ENCODE measurements around the gene KRTAP12-2.

The KRTAP12-2 gene

GRCh38 chr21:44619886-44620285 lies 46.8 kb downstream of the KRTAP12-2 start:
- Histone ChIP-seq H3K27ac (ENCODE audit: insufficient read depth in 1 of 2, low read depth in 1 of 2, low read length in 2 of 2, poor library complexity in 1 of 2, severe bottlenecking in 2 of 2) (no peak overlapping the region), H3K4me1 (ENCODE audit: control extremely low read depth in 1 of 4, control insufficient read depth in 4 of 4, insufficient read depth in 4 of 4, low read length in 3 of 4) (no peaks in the 10 kb centered on the region), H3K36me3 (ENCODE audit: control insufficient read depth in 4 of 4, insufficient read depth in 4 of 4, low read length in 3 of 4) (no peaks in the 10 kb centered on the region), H3K4me3 (ENCODE audit: control insufficient read depth in 1 of 7, extremely low read depth in 1 of 7, insufficient read depth in 4 of 7, low read depth in 2 of 7, low read length in 6 of 7) (no peak overlapping the region), H3K9me3 (ENCODE audit: control extremely low read depth in 1 of 5, control insufficient read depth in 4 of 5, insufficient read depth in 2 of 5, low read depth in 1 of 5, low read length in 4 of 5) (peaks cover 6 to 40% (median 15%) of the 10 kb centered on the region in 5 experiments), H3K27me3 (replicated peaks in 2 of 5; ENCODE audit: control insufficient read depth in 4 of 5, insufficient read depth in 5 of 5, low read length in 4 of 5) (peaks cover 0 to 2% (median 0%) of the 10 kb centered on the region in 5 experiments)
- POLR2A ChIA-PET = no interaction called here
- WGBS (ENCODE audit: insufficient coverage) = 98% methylated on average over 5 of the region's 6 CpGs
- DNase-seq = no peak
- CTCF ChIA-PET = no interaction called here

- Histone ChIP-seq H3K36me3 (ENCODE audit: control insufficient read depth in 4 of 4, insufficient read depth in 4 of 4, low read length in 3 of 4) (no peaks in the 10 kb centered on the region), H3K27me3 (replicated peaks in 2 of 5; ENCODE audit: control insufficient read depth in 4 of 5, insufficient read depth in 5 of 5, low read length in 4 of 5) (peaks cover 0 to 2% (median 0%) of the 10 kb centered on the region in 5 experiments), H3K9me3 (ENCODE audit: control extremely low read depth in 1 of 5, control insufficient read depth in 4 of 5, insufficient read depth in 2 of 5, low read depth in 1 of 5, low read length in 4 of 5) (peaks cover 0 to 30% (median 11%) of the 10 kb centered on the region in 5 experiments), H3K4me1 (ENCODE audit: control extremely low read depth in 1 of 4, control insufficient read depth in 4 of 4, insufficient read depth in 4 of 4, low read length in 3 of 4) (no peaks in the 10 kb centered on the region), H3K4me3 (ENCODE audit: control insufficient read depth in 1 of 7, extremely low read depth in 1 of 7, insufficient read depth in 4 of 7, low read depth in 2 of 7, low read length in 6 of 7) (no peak overlapping the region), H3K27ac (ENCODE audit: insufficient read depth in 1 of 2, low read depth in 1 of 2, low read length in 2 of 2, poor library complexity in 1 of 2, severe bottlenecking in 2 of 2) (no peak overlapping the region)
- 100% methylated on average over 1 of the region's 3 CpGs for WGBS (ENCODE audit: insufficient coverage)
- ChIA-PET POLR2A (no interaction called here), CTCF (no interaction called here)
- DNase-seq = no peak
These were observed 47.8 kb downstream of the KRTAP12-2 start for GRCh38 chr21:44618909-44619308.

GRCh38 chr21:44618504-44618903 lies 48.2 kb downstream of the KRTAP12-2 start:
- Histone ChIP-seq H3K27ac (ENCODE audit: insufficient read depth in 1 of 2, low read depth in 1 of 2, low read length in 2 of 2, poor library complexity in 1 of 2, severe bottlenecking in 2 of 2) (no peak overlapping the region), H3K4me3 (ENCODE audit: control insufficient read depth in 1 of 7, extremely low read depth in 1 of 7, insufficient read depth in 4 of 7, low read depth in 2 of 7, low read length in 6 of 7) (no peak overlapping the region), H3K36me3 (ENCODE audit: control insufficient read depth in 4 of 4, insufficient read depth in 4 of 4, low read length in 3 of 4) (no peaks in the 10 kb centered on the region), H3K4me1 (ENCODE audit: control extremely low read depth in 1 of 4, control insufficient read depth in 4 of 4, insufficient read depth in 4 of 4, low read length in 3 of 4) (no peaks in the 10 kb centered on the region), H3K9me3 (ENCODE audit: control extremely low read depth in 1 of 5, control insufficient read depth in 4 of 5, insufficient read depth in 2 of 5, low read depth in 1 of 5, low read length in 4 of 5) (peaks cover 0 to 26% (median 11%) of the 10 kb centered on the region in 5 experiments), H3K27me3 (replicated peaks in 2 of 5; ENCODE audit: control insufficient read depth in 4 of 5, insufficient read depth in 5 of 5, low read length in 4 of 5) (peaks cover 0 to 2% (median 0%) of the 10 kb centered on the region in 5 experiments)
- CTCF ChIA-PET = no interaction called here
- peak in 2 of 3 donors; percentile 4 to 8 for DNase-seq
- POLR2A ChIA-PET = no interaction called here
- WGBS (ENCODE audit: insufficient coverage) = 45% methylated on average over 2 of the region's 4 CpGs

GRCh38 chr21:44617071-44617501 lies 49.6 kb downstream of the KRTAP12-2 start:
- CTCF ChIA-PET = no interaction called here
- no peak overlapping the region for H3K4me3 ChIP-seq (ENCODE audit: control insufficient read depth in 1 of 7, extremely low read depth in 1 of 7, insufficient read depth in 4 of 7, low read depth in 2 of 7, low read length in 6 of 7)
- POLR2A ChIA-PET = no interaction called here

GRCh38 chr21:44616591-44616926 lies 50.2 kb downstream of the KRTAP12-2 start:
- Histone ChIP-seq H3K36me3 (ENCODE audit: control insufficient read depth in 4 of 4, insufficient read depth in 4 of 4, low read length in 3 of 4) (no peaks in the 10 kb centered on the region), H3K9me3 (ENCODE audit: control extremely low read depth in 1 of 5, control insufficient read depth in 4 of 5, insufficient read depth in 2 of 5, low read depth in 1 of 5, low read length in 4 of 5) (peaks cover 0 to 14% (median 7%) of the 10 kb centered on the region in 5 experiments), H3K27ac (ENCODE audit: insufficient read depth in 1 of 2, low read depth in 1 of 2, low read length in 2 of 2, poor library complexity in 1 of 2, severe bottlenecking in 2 of 2) (no peak overlapping the region), H3K4me1 (ENCODE audit: control extremely low read depth in 1 of 4, control insufficient read depth in 4 of 4, insufficient read depth in 4 of 4, low read length in 3 of 4) (no peaks in the 10 kb centered on the region), H3K27me3 (replicated peaks in 2 of 5; ENCODE audit: control insufficient read depth in 4 of 5, insufficient read depth in 5 of 5, low read length in 4 of 5) (peaks cover 0 to 2% (median 0%) of the 10 kb centered on the region in 5 experiments), H3K4me3 (ENCODE audit: control insufficient read depth in 1 of 7, extremely low read depth in 1 of 7, insufficient read depth in 4 of 7, low read depth in 2 of 7, low read length in 6 of 7) (no peak overlapping the region)
- WGBS (ENCODE audit: insufficient coverage) = 89% methylated on average over 16 of the region's 16 CpGs
- CTCF ChIA-PET = no interaction called here
- no peak for DNase-seq
- POLR2A ChIA-PET = no interaction called here

More at GRCh38 chr21:44617071-44617501, 49.6 kb downstream of the KRTAP12-2 start:
- no peak overlapping the region for H3K27ac ChIP-seq (ENCODE audit: insufficient read depth in 1 of 2, low read depth in 1 of 2, low read length in 2 of 2, poor library complexity in 1 of 2, severe bottlenecking in 2 of 2)
- no peaks in the 10 kb centered on the region for H3K4me1 ChIP-seq (ENCODE audit: control extremely low read depth in 1 of 4, control insufficient read depth in 4 of 4, insufficient read depth in 4 of 4, low read length in 3 of 4)
- peaks cover 0 to 15% (median 6%) of the 10 kb centered on the region in 5 experiments for H3K9me3 ChIP-seq (ENCODE audit: control extremely low read depth in 1 of 5, control insufficient read depth in 4 of 5, insufficient read depth in 2 of 5, low read depth in 1 of 5, low read length in 4 of 5)
- peaks cover 0 to 2% (median 0%) of the 10 kb centered on the region in 5 experiments for H3K27me3 ChIP-seq (replicated peaks in 2 of 5; ENCODE audit: control insufficient read depth in 4 of 5, insufficient read depth in 5 of 5, low read length in 4 of 5)
- WGBS (ENCODE audit: insufficient coverage) = 85% methylated on average over 8 of the region's 8 CpGs
- no peaks in the 10 kb centered on the region for H3K36me3 ChIP-seq (ENCODE audit: control insufficient read depth in 4 of 4, insufficient read depth in 4 of 4, low read length in 3 of 4)
- DNase-seq = no peak
